ENCODE results near the gene NUDT11. TPM values are rescaled to one million over a fixed set of nuclear protein-coding genes. Genes with fewer than 3 reads are reported as not detected.

Gene NUDT11
- polyA plus RNA-seq, 1 donor (not counting 4 experiments of a cell fraction or from before 2014, with no cell fraction given) = 18.4 TPM

- DNase-seq (ENCODE audit: low read depth, low spot score) = no peak
- no peaks in the 10 kb centered on the region for H3K9me3 ChIP-seq (ENCODE audit: control insufficient read depth, low read depth, low read length)
- H3K27me3 ChIP-seq (ENCODE audit: control insufficient read depth, extremely low read depth, insufficient read depth, low read length) = no peaks in the 10 kb centered on the region
These were observed 39.6 kb downstream of the NUDT11 start for GRCh38 chrX:51456814-51457213.

GRCh38 chrX:51456246-51456645 is 40.1 kb downstream of the NUDT11 start:
- Histone ChIP-seq H3K27ac (ENCODE audit: control insufficient read depth, insufficient read depth, low read length) (no peak overlapping the region), H3K4me1 (ENCODE audit: control insufficient read depth, extremely low read depth, insufficient read depth, low read length) (no peaks in the 10 kb centered on the region), H4K20me1 (ENCODE audit: control insufficient read depth, extremely low read depth, insufficient read depth, low read length) (no peaks in the 10 kb centered on the region), H3K4me2 (ENCODE audit: control insufficient read depth, extremely low read depth, insufficient read depth, low read depth, low read length) (no peak overlapping the region), H3K4me3 (ENCODE audit: control insufficient read depth in 2 of 3, extremely low read depth in 1 of 3, insufficient read depth in 2 of 3, low read depth in 1 of 3, low read length in 3 of 3) (no peak overlapping the region), H3K9ac (ENCODE audit: control insufficient read depth, extremely low read depth, insufficient read depth, low read length) (no peak overlapping the region), H3K9me3 (ENCODE audit: control insufficient read depth, low read depth, low read length) (no peaks in the 10 kb centered on the region), H3K27me3 (ENCODE audit: control insufficient read depth, extremely low read depth, insufficient read depth, low read length) (no peaks in the 10 kb centered on the region), H2AFZ (ENCODE audit: control insufficient read depth, low read length) (no peak overlapping the region), H3K36me3 (ENCODE audit: control insufficient read depth in 2 of 2, extremely low read depth in 1 of 2, insufficient read depth in 2 of 2, low read length in 2 of 2) (no peaks in the 10 kb centered on the region), H3K9me1 (ENCODE audit: control insufficient read depth, extremely low read depth, insufficient read depth, low read length) (no peaks in the 10 kb centered on the region), H3K79me2 (ENCODE audit: control insufficient read depth, insufficient read depth, low read length) (no peaks in the 10 kb centered on the region)
- no peak for TF ChIP-seq EZH2 (IDR thresholded peaks at IDR 0.05; ENCODE audit: low read length)
- TF ChIP-seq CTCF (optimal IDR thresholded peaks at IDR 0.05 in 1 of 3, IDR thresholded peaks at IDR 0.05 in 1 of 3, conservative IDR thresholded peaks at IDR 0.05 in 1 of 3; ENCODE audit: extremely low read depth in 1 of 3, insufficient read depth in 2 of 3, low read length in 3 of 3) = no peak
- DNase-seq (ENCODE audit: low read depth, low spot score) (no peak), FAIRE-seq (no peak)
- dilution Hi-C loops (cut with MboI; ENCODE audit: extremely low pct_ligation_motif_present, low sequenced_read_pairs) = no loop called here

More at GRCh38 chrX:51456814-51457213, 39.6 kb downstream of the NUDT11 start:
- Histone ChIP-seq H3K4me2 (ENCODE audit: control insufficient read depth, extremely low read depth, insufficient read depth, low read depth, low read length) (no peak overlapping the region), H3K9ac (ENCODE audit: control insufficient read depth, extremely low read depth, insufficient read depth, low read length) (no peak overlapping the region), H3K36me3 (ENCODE audit: control insufficient read depth in 2 of 2, extremely low read depth in 1 of 2, insufficient read depth in 2 of 2, low read length in 2 of 2) (no peaks in the 10 kb centered on the region), H3K27ac (ENCODE audit: control insufficient read depth, insufficient read depth, low read length) (no peak overlapping the region), H3K9me1 (ENCODE audit: control insufficient read depth, extremely low read depth, insufficient read depth, low read length) (no peaks in the 10 kb centered on the region), H3K4me3 (ENCODE audit: control insufficient read depth in 2 of 3, extremely low read depth in 1 of 3, insufficient read depth in 2 of 3, low read depth in 1 of 3, low read length in 3 of 3) (no peak overlapping the region), H3K4me1 (ENCODE audit: control insufficient read depth, extremely low read depth, insufficient read depth, low read length) (no peaks in the 10 kb centered on the region), H4K20me1 (ENCODE audit: control insufficient read depth, extremely low read depth, insufficient read depth, low read length) (no peaks in the 10 kb centered on the region), H3K79me2 (ENCODE audit: control insufficient read depth, insufficient read depth, low read length) (no peaks in the 10 kb centered on the region), H2AFZ (ENCODE audit: control insufficient read depth, low read length) (no peak overlapping the region)
- FAIRE-seq = no peak
- dilution Hi-C loops (cut with MboI; ENCODE audit: extremely low pct_ligation_motif_present, low sequenced_read_pairs) = no loop called here
- TF ChIP-seq CTCF (optimal IDR thresholded peaks at IDR 0.05 in 1 of 3, IDR thresholded peaks at IDR 0.05 in 1 of 3, conservative IDR thresholded peaks at IDR 0.05 in 1 of 3; ENCODE audit: extremely low read depth in 1 of 3, insufficient read depth in 2 of 3, low read length in 3 of 3) (no peak), EZH2 (IDR thresholded peaks at IDR 0.05; ENCODE audit: low read length) (no peak)
